ENCODE data around the gene PCDHGC4.

Gene PCDHGC4

DNA sequence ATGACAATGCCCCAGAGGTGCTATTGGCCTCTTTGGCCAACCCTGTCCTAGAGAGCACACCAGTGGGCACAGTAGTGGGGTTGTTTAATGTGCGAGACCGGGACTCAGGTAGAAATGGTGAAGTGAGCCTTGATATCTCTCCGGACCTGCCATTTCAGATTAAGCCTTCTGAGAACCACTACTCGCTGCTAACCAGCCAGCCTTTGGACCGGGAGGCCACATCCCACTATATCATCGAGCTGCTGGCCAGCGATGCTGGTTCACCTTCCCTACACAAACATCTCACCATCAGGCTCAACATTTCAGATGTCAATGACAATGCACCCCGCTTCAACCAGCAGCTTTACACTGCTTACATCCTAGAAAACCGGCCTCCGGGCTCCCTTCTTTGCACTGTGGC lies 5.4 kb downstream of the PCDHGC4 start:
- no peak for DNase-seq (ENCODE audit: low read depth in 2 of 2)

DNA sequence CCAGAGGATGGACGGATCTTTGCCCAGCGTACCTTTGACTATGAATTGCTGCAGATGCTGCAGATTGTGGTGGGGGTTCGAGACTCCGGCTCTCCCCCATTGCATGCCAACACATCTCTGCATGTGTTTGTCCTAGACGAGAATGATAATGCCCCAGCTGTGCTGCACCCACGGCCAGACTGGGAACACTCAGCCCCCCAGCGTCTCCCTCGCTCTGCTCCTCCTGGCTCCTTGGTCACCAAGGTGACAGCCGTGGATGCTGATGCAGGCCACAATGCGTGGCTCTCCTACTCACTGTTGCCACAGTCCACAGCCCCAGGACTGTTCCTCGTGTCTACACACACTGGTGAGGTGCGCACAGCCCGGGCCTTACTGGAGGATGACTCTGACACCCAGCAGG lies 5.9 kb downstream of the PCDHGC4 start:
- no peak for DNase-seq (ENCODE audit: low read depth in 2 of 2)

DNA sequence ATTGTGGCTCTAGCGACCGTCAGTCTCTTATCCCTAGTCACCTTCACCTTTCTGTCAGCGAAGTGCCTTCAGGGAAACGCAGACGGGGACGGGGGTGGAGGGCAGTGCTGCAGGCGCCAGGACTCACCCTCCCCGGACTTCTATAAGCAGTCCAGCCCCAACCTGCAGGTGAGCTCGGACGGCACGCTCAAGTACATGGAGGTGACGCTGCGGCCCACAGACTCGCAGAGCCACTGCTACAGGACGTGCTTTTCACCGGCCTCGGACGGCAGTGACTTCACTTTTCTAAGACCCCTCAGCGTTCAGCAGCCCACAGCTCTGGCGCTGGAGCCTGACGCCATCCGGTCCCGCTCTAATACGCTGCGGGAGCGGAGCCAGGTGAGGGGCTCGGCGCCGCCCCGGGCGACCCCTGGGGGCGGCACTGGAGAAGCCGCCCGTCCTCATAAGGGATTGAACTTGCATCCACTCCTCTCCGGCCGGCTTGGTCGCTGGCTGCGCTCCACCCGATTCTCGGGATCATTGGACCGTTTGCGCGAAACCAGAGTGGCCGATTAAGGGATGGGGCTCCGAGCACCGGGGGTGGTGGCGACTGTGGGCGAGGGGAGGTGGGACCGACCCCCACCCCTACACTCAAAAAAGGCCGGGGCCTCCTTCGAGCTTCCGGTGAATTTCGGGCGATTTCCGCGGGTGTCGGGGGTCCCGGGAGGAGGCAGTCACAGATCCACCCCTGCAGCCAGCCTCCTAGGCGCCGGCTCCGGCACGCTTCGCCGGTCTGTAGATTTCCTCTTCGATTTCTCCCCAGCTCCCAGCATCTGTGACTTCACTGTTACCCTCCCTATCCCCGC lies 6.7 kb downstream of the PCDHGC4 start:
- DNase-seq (ENCODE audit: low read depth in 2 of 2): no peak

GRCh38 chr5:141492168-141492885 lies 7.5 kb downstream of the PCDHGC4 start:
- no peak for DNase-seq (ENCODE audit: low read depth in 2 of 2)

- DNase-seq (ENCODE audit: low read depth in 2 of 2): no peak
Measured at GRCh38 chr5:141493500-141494422, 8.9 kb downstream of the PCDHGC4 start.

DNA sequence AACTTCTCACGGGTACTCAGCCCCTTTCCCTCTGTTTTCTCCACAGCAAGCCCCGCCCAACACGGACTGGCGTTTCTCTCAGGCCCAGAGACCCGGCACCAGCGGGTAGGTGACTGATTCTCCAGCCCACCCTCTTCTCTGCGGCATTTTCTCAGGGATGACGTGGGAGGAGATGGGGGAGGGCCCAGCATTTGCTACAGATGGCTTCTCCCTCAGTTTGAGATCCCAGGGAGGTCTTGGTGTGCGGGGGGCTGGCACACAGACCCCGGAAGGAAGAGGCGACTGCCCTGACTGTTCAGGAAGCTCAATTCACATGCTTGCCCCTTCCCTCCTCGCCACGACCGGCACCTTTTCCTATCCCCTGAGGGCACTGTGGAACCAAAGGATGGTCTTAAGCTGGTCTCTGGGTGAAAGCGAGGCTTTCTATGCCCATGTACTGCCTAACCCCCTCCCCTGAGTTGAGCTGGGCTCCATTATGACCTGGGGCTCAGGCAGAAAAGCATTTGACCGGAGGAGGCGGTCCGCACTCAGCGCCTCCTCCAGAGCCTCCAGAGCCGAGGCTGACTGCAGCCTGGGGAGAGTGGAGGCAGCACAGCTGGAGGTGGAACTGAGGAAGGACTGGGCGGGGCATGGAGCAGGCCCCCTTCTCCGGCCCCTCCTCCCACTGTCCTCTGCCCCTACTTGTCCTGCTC lies 10.1 kb downstream of the PCDHGC4 start:
- no peak for DNase-seq (ENCODE audit: low read depth in 2 of 2)

- DNase-seq (ENCODE audit: low read depth in 2 of 2): no peak
Measured at GRCh38 chr5:141495453-141495811, 10.6 kb downstream of the PCDHGC4 start.

- DNase-seq (ENCODE audit: low read depth in 2 of 2): no peak
Measured at GRCh38 chr5:141496038-141496437, 11.2 kb downstream of the PCDHGC4 start.

DNA sequence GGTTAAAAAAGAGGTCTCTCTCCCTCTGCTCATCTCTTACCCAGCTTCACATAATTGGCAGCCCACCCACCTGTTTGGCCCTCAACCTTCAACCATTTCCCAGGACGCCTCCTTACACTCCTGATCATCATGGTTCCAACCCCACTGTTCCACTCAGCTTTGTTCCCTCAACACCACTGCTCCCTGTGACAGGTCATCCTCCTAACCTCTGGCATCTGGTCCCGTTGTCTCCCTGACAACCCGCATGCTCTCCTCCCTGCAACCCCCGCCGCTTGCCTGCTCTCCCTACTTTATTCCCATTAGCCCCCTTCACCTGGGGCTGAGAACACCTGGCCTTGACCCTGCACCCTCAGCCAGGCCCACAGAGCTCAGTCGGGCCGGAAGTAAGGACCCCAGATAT lies 16.9 kb downstream of the PCDHGC4 start:
- no peak for DNase-seq (ENCODE audit: low read depth in 2 of 2)

DNA sequence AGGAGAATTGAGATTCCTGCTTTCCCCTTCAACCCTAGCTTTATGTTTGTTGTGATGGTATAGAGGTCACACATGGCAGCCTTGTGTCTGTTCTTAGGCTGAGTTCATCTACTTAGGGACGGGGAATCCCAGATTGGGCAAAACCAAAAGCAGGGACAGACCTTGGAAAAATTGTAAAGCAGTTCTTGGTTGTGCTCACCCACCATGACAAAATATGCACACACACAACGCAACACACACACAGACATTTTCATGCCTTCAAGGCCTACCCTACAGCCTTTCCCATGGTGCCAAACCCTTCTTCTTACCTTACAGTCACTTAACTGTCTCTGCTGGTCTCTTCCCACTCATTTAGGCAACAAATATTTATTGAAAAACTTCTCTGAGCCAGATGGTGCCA lies 18.9 kb downstream of the PCDHGC4 start:
- no peak for DNase-seq (ENCODE audit: low read depth in 2 of 2)

GRCh38 chr5:141504216-141504615 lies 19.4 kb downstream of the PCDHGC4 start:
- no peak for DNase-seq (ENCODE audit: low read depth in 2 of 2)

GRCh38 chr5:141506381-141507155 lies 21.7 kb downstream of the PCDHGC4 start:
- DNase-seq (ENCODE audit: low read depth in 2 of 2): no peak

- DNase-seq (ENCODE audit: low read depth in 2 of 2): no peak
Measured at GRCh38 chr5:141507387-141508091, 22.7 kb downstream of the PCDHGC4 start.

GRCh38 chr5:141508440-141508797 lies 23.6 kb downstream of the PCDHGC4 start:
- DNase-seq (ENCODE audit: low read depth in 2 of 2): no peak

- no peak for DNase-seq (ENCODE audit: low read depth in 2 of 2)
Measured at GRCh38 chr5:141508798-141509611, 24.2 kb downstream of the PCDHGC4 start.

GRCh38 chr5:141510160-141510559 lies 25.3 kb downstream of the PCDHGC4 start:
- DNase-seq (ENCODE audit: low read depth in 2 of 2): no peak

DNA sequence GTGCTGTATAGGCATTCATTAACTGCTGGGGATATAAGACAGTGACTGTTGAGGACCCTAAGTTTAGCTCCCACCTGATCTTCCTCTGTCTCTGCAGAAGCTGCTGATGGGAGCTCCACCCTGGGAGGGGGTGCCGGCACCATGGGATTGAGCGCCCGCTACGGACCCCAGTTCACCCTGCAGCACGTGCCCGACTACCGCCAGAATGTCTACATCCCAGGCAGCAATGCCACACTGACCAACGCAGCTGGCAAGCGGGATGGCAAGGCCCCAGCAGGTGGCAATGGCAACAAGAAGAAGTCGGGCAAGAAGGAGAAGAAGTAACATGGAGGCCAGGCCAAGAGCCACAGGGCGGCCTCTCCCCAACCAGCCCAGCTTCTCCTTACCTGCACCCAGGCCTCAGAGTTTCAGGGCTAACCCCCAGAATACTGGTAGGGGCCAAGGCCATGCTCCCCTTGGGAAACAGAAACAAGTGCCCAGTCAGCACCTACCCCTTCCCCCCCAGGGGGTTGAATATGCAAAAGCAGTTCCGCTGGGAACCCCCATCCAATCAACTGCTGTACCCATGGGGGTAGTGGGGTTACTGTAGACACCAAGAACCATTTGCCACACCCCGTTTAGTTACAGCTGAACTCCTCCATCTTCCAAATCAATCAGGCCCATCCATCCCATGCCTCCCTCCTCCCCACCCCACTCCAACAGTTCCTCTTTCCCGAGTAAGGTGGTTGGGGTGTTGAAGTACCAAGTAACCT lies 26.2 kb downstream of the PCDHGC4 start:
- DNase-seq (ENCODE audit: low read depth in 2 of 2): no peak

- DNase-seq (ENCODE audit: low read depth in 2 of 2): no peak
Measured at GRCh38 chr5:141511771-141512325, 27.0 kb downstream of the PCDHGC4 start.

Measured in stimulated activated CD8-positive, alpha-beta memory T cell treated with anti-CD3 and anti-CD28 coated beads, Interleukin-7, amount 100 ng/mL, for 1 hour (primary cell).